Hematopoietic multipotent progenitor cell treated with erythropoietin and hydrocortisone succinate and interleukin-3 and kit ligand, for 8 days (in vitro differentiated cells): ENCODE results near the gene ATP2C2.
"Not testable (repeated sequence)": the region's sequence is repeated elsewhere in the genome, so short reads cannot be mapped to it uniquely, and the experiment has no call there.

Experiments
- DNase-seq: peaks from one replicate; pipeline ENCODE4 v3.0.0-alpha.2; 2015

The ATP2C2 gene, protein sequence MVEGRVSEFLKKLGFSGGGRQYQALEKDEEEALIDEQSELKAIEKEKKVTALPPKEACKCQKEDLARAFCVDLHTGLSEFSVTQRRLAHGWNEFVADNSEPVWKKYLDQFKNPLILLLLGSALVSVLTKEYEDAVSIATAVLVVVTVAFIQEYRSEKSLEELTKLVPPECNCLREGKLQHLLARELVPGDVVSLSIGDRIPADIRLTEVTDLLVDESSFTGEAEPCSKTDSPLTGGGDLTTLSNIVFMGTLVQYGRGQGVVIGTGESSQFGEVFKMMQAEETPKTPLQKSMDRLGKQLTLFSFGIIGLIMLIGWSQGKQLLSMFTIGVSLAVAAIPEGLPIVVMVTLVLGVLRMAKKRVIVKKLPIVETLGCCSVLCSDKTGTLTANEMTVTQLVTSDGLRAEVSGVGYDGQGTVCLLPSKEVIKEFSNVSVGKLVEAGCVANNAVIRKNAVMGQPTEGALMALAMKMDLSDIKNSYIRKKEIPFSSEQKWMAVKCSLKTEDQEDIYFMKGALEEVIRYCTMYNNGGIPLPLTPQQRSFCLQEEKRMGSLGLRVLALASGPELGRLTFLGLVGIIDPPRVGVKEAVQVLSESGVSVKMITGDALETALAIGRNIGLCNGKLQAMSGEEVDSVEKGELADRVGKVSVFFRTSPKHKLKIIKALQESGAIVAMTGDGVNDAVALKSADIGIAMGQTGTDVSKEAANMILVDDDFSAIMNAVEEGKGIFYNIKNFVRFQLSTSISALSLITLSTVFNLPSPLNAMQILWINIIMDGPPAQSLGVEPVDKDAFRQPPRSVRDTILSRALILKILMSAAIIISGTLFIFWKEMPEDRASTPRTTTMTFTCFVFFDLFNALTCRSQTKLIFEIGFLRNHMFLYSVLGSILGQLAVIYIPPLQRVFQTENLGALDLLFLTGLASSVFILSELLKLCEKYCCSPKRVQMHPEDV

DNA sequence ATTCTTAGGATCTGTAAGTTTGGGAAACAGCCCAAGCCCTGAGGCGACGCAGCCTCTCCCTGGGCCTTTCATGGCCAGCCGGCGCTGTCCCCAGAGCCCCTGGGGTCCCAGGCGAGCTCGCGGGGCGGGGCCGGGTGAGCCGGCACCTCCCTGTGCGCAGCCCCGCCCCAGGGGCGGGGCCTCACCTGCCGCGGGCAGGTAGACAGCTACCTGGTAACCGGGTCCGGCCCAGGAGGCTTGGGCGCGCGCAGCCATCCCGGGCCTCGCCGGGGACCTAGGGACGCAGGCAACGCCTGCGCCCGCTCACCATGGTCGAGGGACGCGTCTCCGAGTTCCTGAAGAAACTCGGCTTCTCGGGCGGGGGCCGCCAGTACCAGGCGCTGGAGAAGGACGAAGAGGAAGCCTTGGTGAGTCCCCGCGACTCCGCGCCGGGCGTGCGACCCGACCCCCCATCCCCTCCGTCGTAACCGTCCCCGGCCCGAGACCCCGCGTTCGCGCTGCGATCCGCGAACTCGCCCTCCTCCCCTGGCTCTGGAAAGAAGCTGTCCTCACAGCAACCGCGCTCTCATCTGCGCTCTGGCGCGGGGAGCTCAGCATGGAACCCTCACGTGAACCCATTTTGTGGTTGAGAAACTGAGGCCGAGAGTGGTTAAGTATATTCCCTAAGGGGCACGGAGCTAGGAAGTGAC, at the start of gene ATP2C2:
TSS of gene ATP2C2 (plus strand) at position 231 of the 689 bp plus-strand sequence. CDS start at position 309, 78 bp downstream.
- no peak for DNase-seq

DNA sequence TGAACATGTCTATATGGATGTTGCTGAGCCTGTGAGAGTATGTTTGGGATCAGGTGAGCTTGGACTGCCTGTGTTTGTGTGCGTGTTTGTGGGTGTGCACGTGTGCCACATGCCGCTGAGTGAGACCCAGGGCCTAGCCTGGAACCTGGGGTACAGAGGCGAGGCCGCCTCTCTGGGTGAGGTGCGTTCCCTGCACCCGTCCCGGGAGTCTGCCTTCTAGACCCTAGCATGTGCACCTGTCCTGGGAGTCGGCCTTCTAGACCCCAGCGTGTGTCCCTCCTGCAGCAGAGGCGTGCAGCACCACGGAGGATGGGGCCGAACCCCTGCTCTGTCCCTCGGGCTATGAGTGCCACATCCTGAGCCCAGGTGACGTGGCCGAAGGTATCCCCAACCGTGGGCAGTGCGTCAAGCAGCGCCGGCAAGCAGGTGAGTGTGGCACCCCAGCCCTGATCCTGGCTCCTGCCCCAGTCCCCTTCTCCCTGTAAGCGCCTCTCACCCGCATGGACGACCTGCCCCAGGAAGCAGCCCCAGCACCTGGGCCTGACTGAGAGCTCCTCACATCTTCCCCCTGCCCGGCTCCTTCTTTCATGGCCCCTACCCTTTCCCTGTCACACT, 49.1 kb upstream of the ATP2C2 start:
- DNase-seq, result no peak

DNA sequence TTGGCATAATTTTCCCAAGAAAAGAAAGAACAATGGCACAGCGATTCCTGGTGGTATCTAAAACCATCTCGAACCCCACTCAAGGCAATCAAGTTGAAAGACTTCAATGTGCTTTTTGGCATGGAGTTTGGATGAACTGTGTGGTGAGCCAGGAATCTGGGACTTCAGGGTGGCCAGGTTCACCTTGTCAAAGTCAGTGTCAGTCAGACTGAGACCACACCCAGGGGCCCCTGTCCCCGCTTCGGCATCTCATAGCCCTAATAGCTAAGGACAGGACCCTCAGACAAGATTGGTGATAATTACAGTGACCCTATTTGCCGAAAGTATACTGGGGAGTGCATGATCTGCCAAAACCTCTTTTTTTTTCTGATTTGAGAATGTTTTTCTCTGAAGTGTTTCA, 47.8 kb upstream of the ATP2C2 start:
- no peak for DNase-seq

DNA sequence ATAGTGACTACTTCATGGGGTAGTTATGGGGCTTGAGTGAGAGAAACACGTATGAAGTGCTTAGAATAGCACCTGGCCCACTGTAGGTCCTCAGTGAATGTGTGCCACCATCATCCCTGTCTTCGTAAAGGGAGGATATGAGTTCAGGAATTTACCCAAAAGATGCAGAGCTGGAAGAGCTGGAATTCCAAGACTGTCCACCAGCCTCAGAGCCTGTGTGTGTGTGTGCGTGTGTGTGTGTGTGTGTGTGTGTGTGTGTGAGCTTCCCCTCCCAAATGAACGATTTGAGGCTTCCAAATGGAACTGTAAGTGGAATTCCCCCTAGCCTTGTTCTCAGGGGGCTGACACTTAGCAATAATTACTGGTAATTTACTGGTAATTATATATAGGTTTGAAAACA, 46.4 kb upstream of the ATP2C2 start:
- no peak for DNase-seq

DNA sequence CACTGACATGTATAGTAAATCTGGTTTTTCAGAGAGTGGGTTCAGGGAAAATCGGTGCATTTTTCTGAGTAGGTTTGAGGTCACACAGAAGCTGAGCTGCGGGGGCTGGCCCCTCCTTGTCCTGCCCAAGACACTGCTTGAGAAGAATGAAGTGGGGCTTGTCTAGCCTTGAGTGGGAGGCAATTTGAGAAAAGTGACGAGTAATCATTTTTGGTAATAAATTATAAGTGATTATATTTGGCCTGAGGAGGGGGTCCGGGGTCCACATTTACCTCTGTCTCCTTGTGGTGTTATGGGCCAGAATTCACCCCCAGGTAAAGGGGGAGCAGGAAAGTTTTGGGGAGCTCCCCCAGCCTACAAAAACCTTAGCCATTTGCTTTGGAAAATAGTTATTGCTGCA, 45.6 kb upstream of the ATP2C2 start:
- no peak for DNase-seq

DNA sequence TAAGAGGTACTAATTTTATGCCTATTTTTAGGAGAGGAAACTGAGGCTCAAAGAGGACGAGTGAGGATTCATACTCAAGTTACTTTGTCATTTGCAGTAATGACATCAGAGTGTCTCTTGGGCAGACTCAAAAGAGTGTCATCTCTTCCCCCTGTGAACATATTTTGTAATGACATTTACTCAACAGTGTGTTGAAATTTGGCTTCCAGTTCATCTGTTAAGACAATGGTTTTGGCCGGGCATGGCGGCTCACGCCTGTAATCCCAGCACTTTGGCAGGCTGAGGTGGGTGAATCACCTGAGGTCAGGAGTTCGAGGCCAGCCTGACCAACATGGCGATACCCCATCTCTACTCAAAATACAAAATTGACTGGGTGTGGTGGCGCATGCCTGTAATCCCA, 44.7 kb upstream of the ATP2C2 start:
- DNase-seq, result no peak

DNA sequence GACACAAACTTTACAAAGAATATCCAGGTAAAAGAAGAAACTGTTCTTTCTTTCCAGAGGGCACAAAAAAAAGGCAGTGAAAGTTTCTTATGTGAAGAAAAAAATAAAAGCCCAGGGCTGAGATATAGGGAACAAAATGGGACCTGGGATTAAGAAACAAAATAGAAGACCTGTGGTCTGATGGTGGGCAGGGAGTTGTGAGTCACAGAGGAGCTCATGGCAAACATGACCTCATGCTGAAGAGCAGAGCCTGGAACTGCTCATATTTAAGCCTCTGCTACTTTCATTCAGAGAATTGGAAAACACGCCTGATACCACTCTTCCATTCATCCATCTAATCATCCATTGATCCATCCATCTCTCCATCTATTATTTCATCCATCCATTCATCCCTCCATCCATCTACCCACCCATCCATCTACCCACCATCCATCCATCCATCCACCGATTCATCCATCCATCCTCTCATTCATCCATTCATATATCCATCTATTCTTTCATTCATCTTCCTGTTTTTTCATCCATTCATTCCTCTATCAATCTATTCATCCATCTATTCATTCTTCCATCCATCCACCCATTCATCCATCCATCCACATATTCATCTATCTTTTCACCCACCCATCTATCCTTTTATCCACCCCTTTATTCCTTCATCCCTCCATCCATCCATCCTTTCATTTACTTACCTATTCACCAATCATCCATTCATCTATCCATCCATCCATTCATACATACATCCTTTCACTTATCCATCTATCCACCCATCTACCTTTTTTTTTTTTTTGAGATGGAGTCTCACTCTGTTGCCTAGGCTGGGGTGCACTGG, 43.7 kb upstream of the ATP2C2 start:
- DNase-seq, result no peak

DNA sequence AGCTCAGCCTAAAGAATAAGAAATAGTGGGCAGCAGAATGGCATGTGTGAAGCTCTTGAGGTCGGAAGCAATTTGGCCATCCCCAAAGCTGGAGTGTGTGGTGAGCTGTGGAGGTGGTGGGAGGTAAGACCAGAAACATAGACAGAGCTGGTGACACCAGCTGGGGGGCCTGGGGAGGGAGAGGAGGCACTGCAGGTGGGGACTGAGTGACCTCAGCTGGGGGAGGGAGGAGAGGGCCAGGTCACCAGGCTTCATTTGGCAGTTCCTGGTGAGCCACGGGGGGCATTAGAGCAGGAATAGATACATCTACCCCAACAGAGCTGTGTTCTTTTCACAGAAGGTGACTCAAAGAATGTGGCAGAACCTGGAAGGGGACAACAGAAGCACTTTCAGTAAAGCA, 41.8 kb upstream of the ATP2C2 start:
- no peak for DNase-seq

DNA sequence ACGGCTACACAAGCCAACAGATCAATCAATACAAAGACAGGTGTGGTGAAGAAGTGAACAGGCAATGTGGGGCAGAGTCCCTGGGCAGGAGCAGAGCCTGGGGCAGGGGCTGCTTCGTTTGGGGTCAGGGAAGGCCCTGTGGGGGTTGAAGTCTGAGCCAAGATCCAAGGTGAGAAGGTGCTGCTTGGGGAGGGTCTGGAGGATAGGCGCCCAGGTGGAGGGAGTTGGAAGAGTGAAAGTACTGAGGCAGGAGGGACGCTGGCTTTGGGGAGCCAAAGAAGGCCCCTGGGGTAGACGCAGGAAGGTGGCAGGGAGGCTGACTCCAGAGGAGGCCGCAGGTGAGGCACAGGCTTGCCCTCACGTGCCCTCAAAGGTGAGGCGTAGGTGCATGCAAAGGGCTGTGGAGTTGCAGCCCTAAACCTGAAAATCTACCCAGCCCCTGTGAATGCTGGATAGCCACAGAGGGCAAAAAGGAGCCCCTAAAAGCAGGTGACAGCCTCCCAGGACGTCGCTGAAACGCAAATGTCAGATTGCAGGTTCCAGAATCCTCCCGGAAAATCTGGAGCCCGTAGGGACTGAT, 40.3 kb upstream of the ATP2C2 start:
- DNase-seq, result no peak

DNA sequence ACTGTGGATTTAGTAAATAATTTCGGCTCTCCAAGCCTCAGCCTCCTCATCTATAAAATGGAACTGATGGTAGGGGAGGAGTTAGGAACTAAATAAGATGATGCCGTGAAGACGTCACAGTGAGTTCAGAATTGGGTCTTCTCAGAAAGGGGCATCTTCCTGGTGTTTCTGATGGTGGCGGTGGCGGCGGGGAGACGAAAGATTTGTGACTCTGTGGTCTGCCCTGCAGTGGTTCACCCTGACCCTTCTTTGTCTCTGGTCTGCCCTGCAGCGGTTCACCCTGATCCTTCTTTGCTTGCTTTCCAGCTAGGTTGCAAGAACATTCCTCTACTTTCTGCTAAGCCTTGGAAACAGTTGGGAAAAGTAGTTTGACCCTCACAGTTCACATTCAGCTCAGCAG, 39.3 kb upstream of the ATP2C2 start:
- no peak for DNase-seq

DNA sequence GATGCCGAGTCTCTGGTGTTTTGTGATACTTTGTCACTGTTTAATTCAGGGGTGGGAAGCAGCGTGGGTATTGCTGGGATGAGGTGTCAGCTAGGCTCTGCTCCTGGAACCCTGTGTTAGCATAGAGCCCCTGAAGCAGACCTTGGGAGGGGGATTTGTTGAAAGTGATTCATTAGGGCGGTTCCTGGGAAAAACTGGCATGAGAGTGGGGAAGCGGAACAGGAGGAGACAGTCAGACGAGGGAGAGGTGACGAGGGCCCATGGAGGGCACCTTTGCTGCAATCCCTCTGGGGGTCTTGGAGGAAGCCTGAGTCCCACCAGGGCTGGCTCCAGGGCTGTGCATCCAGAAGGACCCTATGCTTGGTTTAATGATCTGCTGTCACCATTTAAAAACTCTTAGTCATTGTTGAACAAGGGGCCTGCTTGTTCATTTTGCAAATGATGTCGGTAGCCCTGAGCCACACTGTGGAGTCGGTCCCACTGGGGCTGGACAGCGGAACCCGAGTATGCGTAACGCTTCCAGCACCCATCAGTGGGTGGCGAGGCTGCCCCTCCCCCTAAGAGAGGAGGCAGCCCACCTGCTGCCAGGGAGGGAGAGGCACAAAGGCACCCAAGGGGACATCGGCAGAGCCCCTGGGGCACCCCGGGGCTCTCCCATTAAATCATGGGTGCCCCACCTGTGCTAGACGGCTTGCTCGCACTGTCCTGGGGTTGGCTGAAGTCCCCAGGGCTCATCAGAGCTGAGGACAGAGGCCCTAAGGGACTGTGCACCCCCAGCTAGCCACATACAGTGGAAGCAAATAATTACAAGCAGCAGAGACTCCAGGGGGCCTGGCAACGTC, 38.3 kb upstream of the ATP2C2 start:
- no peak for DNase-seq

DNA sequence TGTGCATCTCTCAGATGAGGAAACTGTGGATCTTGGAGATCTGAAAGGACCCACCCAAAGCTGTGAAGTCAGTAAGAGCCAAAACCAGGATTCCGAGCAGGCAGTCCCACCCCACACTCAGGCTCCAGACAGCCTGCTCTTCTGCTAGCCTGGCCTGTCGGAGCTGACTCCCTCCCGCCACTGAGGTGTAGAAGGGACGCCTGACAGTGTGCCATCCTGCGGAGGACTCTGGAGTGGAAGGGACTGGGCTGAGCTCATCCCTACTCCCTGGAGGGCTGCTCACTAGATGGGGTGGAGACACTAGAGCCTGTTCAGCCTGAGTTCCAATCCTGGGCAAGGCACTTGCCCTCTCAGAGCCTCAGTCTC, 37.7 kb upstream of the ATP2C2 start:
- no peak for DNase-seq

DNA sequence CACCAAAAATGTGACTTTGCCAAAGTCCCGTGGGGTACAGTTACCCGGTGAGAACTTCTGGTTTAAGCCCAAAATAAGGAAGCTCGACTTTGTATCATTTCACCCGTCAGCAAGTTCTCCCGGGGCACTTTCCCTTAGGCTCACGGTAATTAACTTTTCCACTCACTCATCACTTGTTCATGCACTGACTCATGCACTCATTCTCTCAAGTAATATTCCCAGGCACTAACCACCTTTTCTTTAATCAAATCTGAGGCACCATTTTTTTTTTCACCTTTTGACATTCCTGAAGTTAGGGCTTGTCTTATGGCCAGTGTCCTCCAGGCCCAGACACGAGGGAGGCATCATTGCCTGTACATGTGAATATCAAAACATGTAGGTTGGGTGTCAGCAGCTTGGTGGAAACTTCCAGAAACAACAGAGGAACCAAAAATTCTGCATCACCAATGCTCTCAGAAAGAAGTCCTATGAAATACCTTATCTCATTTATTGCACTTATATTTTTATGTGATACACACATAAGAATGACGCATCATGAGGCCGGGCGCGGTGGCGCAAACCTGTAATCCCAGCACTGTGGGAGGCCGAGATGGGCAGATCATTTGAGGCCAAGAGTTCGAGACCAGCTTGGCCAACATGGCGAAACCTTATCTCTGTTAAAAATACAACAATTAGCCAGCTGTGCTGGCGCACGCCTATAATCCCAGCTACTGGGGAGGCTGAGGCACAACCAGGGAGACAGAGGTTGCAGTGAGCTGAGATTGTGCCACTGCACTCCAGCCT, 36.1 kb upstream of the ATP2C2 start:
- DNase-seq, result no peak

DNA sequence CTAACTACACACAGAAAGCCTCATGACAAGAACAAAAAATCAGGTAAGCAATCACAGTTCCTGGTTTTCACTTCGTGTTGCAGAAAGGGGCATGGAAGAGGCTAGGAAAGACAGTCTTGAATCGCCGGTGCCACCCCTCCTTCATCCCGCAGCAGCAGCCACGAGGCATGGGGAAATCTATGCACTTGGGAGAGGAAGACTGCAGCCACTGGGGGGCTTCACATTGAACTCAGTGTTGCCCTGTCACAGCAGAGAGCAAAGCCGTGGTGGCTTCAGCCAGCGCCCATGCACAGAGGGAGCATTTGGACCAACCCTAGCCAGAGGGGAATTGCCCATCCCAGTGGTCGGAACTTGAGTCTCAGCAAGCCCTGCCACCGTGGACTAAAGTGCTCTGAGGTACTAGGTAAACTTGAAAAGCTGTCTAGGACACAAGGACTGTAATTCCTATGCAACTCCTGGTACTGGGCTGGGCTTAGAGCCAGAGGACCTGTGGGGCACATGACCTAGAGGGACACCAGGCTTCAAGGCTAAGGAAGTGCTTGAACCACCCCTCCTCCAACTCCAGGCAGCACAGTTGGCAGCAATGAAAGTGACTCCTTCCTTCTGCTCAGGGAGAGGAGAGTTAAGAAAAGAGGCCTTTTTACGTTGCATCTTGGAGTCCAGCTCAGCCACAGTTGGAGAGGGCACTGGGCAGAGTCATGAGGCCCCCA, 35.2 kb upstream of the ATP2C2 start:
- no peak for DNase-seq

DNA sequence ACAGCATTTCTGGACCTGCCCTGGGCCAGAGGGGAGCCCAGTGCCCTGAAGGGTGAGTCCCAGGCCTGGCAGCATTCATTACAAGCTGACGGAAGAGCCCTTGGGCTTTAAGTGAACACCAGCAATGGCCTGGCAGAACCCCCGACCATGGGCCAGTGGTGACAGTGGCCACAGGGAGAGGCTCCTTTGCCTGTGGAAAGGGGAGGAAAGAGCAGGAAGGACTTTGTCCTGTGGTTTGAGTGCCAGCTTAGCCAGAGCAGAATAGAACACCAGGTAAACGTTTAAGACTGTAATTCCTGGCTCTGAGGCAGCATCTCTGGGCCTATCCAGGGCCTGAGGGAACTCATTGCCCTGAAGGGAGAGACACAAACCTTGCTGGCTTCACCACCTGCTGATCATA, 34.3 kb upstream of the ATP2C2 start:
- no peak for DNase-seq

DNA sequence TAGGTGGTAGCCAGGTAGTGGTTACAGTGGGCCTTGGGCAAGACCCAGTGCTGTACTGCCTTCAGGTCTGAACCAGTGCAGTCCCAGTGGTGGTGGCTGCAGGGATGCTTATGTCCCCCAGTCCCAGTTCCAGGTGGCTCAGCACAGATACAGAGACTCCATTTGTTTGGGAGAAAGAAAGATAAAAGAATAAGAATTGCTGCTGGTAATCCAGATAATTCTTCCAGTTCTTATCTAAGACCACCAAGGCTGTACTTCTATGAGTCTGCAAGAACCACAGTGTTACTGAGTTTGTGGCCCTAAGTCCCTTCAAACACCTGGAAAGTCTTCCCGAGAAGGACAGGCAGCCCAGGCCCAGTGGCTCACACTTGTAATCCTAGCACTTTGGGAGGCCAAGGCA, 33.9 kb upstream of the ATP2C2 start:
- DNase-seq, result peak; percentile 2

DNA sequence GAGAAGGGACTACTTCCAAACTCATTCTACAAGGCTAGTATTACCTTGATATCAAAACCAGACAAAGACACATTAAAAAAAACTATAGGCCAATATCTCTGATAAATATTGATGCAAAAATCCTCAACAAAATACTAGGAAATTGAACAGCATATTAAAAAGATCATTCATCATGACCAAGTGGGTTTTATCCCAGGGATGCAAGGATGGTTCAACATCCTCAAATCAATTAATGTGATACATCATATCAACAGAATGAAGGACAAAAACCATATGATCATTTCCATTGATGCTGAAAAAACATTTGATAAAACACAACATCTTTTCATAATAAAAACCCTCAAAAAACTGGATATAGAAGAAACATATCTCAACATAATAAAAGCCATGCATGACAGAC, 31.1 kb upstream of the ATP2C2 start:
- not testable (repeated sequence) for DNase-seq

DNA sequence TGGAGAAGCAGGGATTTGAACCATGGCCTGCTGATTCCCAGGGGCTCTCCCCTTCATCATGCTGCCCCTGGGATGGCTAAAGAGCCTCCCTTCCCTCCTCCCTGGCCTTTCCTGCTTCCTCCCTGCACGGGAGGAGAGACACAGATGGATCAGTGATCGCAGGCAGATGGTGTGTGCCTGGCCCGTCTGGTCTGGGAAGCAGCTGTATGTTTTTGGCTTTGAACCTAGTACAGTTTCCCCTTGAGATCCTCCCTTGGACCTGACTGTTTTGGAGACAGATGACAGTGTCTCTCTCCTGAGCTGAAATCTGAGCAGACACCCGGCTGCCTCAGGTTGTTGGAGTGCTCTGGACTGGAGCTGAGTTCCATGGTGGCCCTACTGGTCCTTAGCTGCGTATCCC, 29.0 kb upstream of the ATP2C2 start:
- DNase-seq, result no peak

DNA sequence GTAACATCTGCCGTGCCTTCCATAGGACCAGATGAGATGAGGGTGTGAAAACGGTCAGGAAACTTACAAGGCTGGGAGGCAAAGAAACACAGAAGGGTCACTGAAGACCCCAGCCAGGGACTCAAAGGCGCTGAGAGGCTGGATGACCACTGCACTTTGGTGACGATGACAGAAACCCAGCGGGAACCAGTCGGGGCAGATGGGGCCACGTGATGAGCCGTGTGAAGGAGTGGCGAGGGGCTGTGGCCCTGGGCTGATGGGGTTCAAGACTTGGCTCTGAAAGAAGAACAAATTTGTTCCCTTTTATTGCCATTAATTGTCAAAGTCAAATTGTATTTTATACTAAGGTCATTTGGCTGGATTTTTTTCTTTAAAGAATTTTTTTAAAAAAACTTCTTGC, 28.6 kb upstream of the ATP2C2 start:
- DNase-seq, result no peak
